SJCRH30 (cell line): ENCODE data around the gene GRIK2. TPM values are rescaled to one million over a fixed set of nuclear protein-coding genes. Genes with fewer than 3 reads are reported as not detected.

Experiments
- DNase-seq, 2 experiments: peaks; one replicate each; pipeline ENCODE4 v3.0.0-alpha.2; 2015 to 2020
- H3K27ac ChIP-seq: fragments of 250-450 bp; sonication (Bioruptor Pico); 2 replicates; pipeline ENCODE4 v1.5.1; 2020; ENCODE audit warnings: mild to moderate bottlenecking, moderate library complexity
- H3K27me3 ChIP-seq: fragments of 250-450 bp; sonication (Bioruptor Pico); 2 replicates; pipeline ENCODE4 v1.5.1; 2020; ENCODE audit warnings: mild to moderate bottlenecking, moderate library complexity
- H3K36me3 ChIP-seq: fragments of 250-450 bp; sonication (Bioruptor Pico); 2 replicates; pipeline ENCODE4 v1.5.1; 2020; ENCODE audit warnings: mild to moderate bottlenecking, moderate library complexity
- H3K4me1 ChIP-seq: fragments of 250-450 bp; sonication (Bioruptor Pico); 2 replicates; pipeline ENCODE4 v1.5.1; 2020; ENCODE audit warnings: mild to moderate bottlenecking, moderate library complexity
- H3K4me3 ChIP-seq: fragments of 250-450 bp; sonication (Bioruptor Pico); 2 replicates; pipeline ENCODE4 v1.5.1; 2020; ENCODE audit warnings: mild to moderate bottlenecking, moderate library complexity
- H3K9me3 ChIP-seq: fragments of 250-450 bp; sonication (Bioruptor Pico); replicated peaks from 2 replicates; pipeline ENCODE4 v1.5.1; 2020; ENCODE audit warnings: mild to moderate bottlenecking, moderate library complexity
- total RNA-seq: library from RNA; depleted of rRNA; stranded (reverse); fragments of >200 nt; shearing (Covaris generic); gene quantifications from 2 replicates; pipeline ENCODE4 v1.2.3, GENCODE V29; 2014

Gene GRIK2
- total RNA-seq, 1 experiment from 2014 or later, result 0.22 TPM

DNA sequence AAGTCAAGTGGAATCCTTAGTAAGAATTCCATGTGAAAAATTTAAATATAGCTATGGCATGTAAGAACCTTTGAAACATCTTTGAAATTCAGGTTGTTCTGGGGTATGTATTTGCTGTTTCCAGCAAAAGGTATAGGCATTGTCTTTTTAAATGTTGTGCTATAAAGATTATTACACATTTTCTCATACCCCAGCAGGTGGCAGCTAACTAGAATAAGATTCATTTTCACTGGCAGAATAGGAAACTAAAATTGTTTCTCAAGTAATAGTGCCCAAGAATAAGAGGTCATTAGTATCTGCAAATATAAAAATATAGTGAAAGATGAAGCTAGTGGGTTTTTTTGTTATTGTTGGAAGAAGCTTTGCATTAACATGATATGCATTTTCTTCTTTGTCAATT lies 1.8 kb downstream of the GRIK2 start:
- H3K27ac ChIP-seq, result no peak overlapping the region
- H3K4me1 ChIP-seq, result no peaks in the 10 kb centered on the region
- H3K27me3 ChIP-seq, result peaks cover 19% of the 10 kb centered on the region
- H3K9me3 ChIP-seq, result no peaks in the 10 kb centered on the region
- no peaks in the 10 kb centered on the region for H3K36me3 ChIP-seq
- H3K4me3 ChIP-seq, result no peak overlapping the region
- DNase-seq, result no peak

GRCh38 chr6:101396548-101397173 lies 3.2 kb downstream of the GRIK2 start:
- Histone ChIP-seq H3K9me3 (no peaks in the 10 kb centered on the region), H3K27me3 (peaks cover 19% of the 10 kb centered on the region), H3K4me3 (no peak overlapping the region), H3K4me1 (no peaks in the 10 kb centered on the region), H3K36me3 (no peaks in the 10 kb centered on the region), H3K27ac (no peak overlapping the region)
- peak; percentile 65 to 85 for DNase-seq

- Histone ChIP-seq H3K9me3 (no peaks in the 10 kb centered on the region), H3K36me3 (no peaks in the 10 kb centered on the region), H3K4me1 (no peaks in the 10 kb centered on the region), H3K27ac (no peak overlapping the region), H3K4me3 (no peak overlapping the region), H3K27me3 (peaks cover 19% of the 10 kb centered on the region)
- DNase-seq, result peak in 1 of 2 experiments; percentile 20
These were observed 3.7 kb downstream of the GRIK2 start for GRCh38 chr6:101397199-101397598.

DNA sequence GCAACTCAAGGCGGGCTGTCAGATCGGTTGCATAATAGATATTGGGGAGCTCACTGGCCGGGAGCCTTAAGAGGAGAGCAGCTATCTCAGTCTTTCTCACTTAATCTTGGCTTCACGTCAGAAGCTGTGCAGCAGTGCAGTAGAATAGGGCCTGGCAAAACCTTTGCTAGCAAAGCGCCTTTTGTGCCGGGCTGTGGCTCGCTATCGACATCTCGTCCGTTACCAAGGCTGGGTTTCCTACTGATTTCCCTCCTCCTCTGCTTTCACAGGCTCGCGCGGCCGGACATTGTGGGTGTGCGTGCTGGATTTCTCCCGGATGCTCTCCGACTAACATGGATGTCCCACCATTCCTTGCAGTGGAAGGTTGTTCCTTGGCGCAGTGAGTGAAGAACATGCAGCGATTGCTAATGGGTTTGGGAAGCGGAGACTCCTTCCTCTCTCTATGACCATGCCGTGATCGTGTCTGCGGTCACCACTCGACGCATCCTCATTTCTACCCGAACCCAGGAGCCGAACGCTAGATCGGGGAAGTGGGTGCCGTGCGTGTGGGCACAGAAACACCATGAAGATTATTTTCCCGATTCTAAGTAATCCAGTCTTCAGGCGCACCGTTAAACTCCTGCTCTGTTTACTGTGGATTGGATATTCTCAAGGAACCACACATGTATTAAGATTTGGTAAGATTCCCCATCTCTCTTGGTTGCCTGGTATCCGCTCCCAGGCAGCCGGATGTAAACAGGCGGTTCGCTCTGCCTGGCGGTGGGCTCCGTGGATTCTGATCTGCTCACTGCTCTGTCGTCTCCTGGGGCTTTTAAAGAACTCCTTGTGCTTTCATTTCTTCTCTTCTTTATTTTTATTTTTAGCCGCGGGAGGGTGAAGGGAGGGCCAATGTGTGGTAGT lies 5.5 kb downstream of the GRIK2 start:
- H3K4me1 ChIP-seq, result no peaks in the 10 kb centered on the region
- H3K4me3 ChIP-seq, result no peak overlapping the region
- peaks cover 10% of the 10 kb centered on the region for H3K27me3 ChIP-seq
- no peak for DNase-seq
- no peaks in the 10 kb centered on the region for H3K36me3 ChIP-seq
- no peaks in the 10 kb centered on the region for H3K9me3 ChIP-seq
- H3K27ac ChIP-seq, result no peak overlapping the region

GRCh38 chr6:101399616-101400162 lies 6.2 kb downstream of the GRIK2 start:
- H3K36me3 ChIP-seq, result no peaks in the 10 kb centered on the region
- no peaks in the 10 kb centered on the region for H3K9me3 ChIP-seq
- no peak for DNase-seq
- no peak overlapping the region for H3K27ac ChIP-seq
- H3K27me3 ChIP-seq, result peaks cover 3% of the 10 kb centered on the region
- no peak overlapping the region for H3K4me3 ChIP-seq
- H3K4me1 ChIP-seq, result no peaks in the 10 kb centered on the region

DNA sequence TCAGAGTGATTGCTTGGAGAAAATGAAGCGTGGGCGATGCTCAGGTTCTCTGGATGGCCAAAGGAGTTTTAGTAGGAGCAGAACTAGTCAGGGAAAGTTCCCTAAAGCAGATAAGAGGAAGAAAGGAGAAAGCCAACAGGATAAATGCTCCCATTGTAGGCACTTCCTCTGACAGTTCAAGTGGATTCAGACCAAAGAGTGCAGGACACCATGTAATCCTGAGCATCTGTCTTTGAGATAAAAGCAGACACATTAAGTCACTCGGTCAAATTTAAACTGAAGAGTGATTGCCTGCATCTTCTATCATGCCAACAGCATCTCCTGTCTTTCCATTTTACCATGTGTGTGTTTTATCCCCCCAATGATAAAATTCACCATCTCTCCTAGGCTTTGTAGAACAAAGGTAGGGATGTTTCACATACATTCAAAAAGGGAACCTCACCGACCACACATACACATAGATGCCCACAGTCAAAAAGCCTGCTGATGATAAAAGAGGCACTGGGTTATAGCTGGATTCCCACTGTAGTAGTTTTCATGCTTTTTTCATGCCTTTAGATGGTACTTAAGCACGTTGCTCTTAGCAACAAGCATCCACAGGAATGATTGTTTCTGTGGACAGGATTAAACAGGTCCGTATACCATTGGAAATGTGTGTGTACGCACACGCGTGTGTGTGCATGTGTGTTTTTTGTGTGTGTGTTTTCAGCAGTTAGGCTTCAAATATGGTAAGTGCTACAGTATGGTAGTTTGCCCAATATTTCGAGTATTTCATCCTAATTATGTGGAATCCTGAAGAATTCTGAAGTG lies 7.0 kb downstream of the GRIK2 start:
- Histone ChIP-seq H3K27me3 (no peaks in the 10 kb centered on the region), H3K4me3 (no peak overlapping the region), H3K9me3 (no peaks in the 10 kb centered on the region), H3K4me1 (no peaks in the 10 kb centered on the region), H3K36me3 (no peaks in the 10 kb centered on the region), H3K27ac (no peak overlapping the region)
- no peak for DNase-seq

DNA sequence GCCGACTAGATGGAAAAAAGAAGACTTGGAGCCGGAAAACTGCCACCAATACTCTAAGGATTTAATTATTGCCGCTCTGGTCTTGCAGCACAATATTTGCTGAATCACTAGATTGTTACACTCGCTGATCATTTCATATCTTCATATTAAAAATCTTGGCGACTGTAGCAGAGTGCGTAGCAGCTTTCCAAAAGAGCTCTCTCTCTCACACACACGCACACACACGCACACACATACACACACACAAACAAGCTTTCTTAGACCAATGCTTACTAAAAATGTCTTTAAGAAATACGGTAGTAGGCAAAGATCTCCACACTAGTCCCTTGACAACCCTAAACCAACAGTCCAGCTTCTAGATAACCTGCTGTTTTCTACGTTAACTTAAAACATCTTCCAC lies 7.7 kb downstream of the GRIK2 start:
- H3K27ac ChIP-seq, result no peak overlapping the region
- H3K36me3 ChIP-seq, result no peaks in the 10 kb centered on the region
- H3K9me3 ChIP-seq, result no peaks in the 10 kb centered on the region
- no peaks in the 10 kb centered on the region for H3K27me3 ChIP-seq
- H3K4me3 ChIP-seq, result no peak overlapping the region
- no peaks in the 10 kb centered on the region for H3K4me1 ChIP-seq
- no peak for DNase-seq

GRCh38 chr6:101401792-101402621 lies 8.5 kb downstream of the GRIK2 start:
- no peak for DNase-seq
- H3K27me3 ChIP-seq, result no peaks in the 10 kb centered on the region
- no peak overlapping the region for H3K4me3 ChIP-seq
- no peaks in the 10 kb centered on the region for H3K36me3 ChIP-seq
- H3K4me1 ChIP-seq, result no peaks in the 10 kb centered on the region
- H3K9me3 ChIP-seq, result no peaks in the 10 kb centered on the region
- no peak overlapping the region for H3K27ac ChIP-seq

DNA sequence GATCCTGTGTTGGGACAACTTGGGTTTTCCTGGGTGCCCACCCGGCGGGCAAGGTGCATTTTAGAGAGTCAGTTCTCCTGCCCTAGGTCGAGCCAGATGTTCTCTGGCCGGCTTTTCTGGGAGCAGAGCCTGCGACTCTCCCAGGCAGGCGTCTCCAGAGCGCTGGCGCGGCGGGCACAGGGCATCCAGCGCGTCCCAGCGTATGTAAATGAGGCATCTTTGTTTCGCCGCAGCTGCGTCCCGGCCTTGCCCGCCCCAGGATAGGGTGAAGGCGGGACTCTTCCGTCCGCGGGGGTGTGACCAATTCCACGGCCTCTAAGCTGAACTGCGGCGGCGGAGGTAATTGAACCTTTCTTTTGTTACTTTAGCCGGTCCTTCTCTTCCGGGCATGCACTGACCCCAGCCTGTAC lies 9.1 kb downstream of the GRIK2 start:
- no peaks in the 10 kb centered on the region for H3K9me3 ChIP-seq
- no peak overlapping the region for H3K4me3 ChIP-seq
- H3K27me3 ChIP-seq, result no peaks in the 10 kb centered on the region
- H3K36me3 ChIP-seq, result no peaks in the 10 kb centered on the region
- no peak for DNase-seq
- H3K4me1 ChIP-seq, result no peaks in the 10 kb centered on the region
- no peak overlapping the region for H3K27ac ChIP-seq

GRCh38 chr6:101403216-101403945 lies 9.9 kb downstream of the GRIK2 start:
- Histone ChIP-seq H3K27ac (no peak overlapping the region), H3K9me3 (no peaks in the 10 kb centered on the region), H3K36me3 (no peaks in the 10 kb centered on the region), H3K4me1 (no peaks in the 10 kb centered on the region), H3K4me3 (no peak overlapping the region), H3K27me3 (no peaks in the 10 kb centered on the region)
- DNase-seq, result no peak

GRCh38 chr6:101404775-101405174 lies 11.3 kb downstream of the GRIK2 start:
- no peaks in the 10 kb centered on the region for H3K36me3 ChIP-seq
- no peak overlapping the region for H3K27ac ChIP-seq
- no peaks in the 10 kb centered on the region for H3K4me1 ChIP-seq
- no peaks in the 10 kb centered on the region for H3K9me3 ChIP-seq
- no peak overlapping the region for H3K4me3 ChIP-seq
- no peak for DNase-seq
- H3K27me3 ChIP-seq, result no peaks in the 10 kb centered on the region

- H3K4me1 ChIP-seq, result no peaks in the 10 kb centered on the region
- H3K36me3 ChIP-seq, result no peaks in the 10 kb centered on the region
- no peaks in the 10 kb centered on the region for H3K9me3 ChIP-seq
These were observed 20.3 kb downstream of the GRIK2 start for GRCh38 chr6:101413773-101414172.

GRCh38 chr6:101417900-101418299 lies 24.4 kb downstream of the GRIK2 start:
- H3K27ac ChIP-seq, result no peak overlapping the region
- H3K9me3 ChIP-seq, result no peaks in the 10 kb centered on the region
- no peaks in the 10 kb centered on the region for H3K4me1 ChIP-seq
- H3K27me3 ChIP-seq, result no peaks in the 10 kb centered on the region
- H3K4me3 ChIP-seq, result no peak overlapping the region
- DNase-seq, result no peak
- H3K36me3 ChIP-seq, result no peaks in the 10 kb centered on the region

More at GRCh38 chr6:101413773-101414172, 20.3 kb downstream of the GRIK2 start:
- Histone ChIP-seq H3K27ac (no peak overlapping the region), H3K27me3 (no peaks in the 10 kb centered on the region), H3K4me3 (no peak overlapping the region)
- DNase-seq, result no peak
